22Rv1 (cell line): ENCODE results near the gene HEATR1.

Source experiments
- CTCF ChIP-seq: fragments of 450-650 bp; IDR thresholded peaks from 2 replicates; pipeline ENCODE4 v1.5.1; 2017; ENCODE audit warnings: mild to moderate bottlenecking
- ZFX ChIP-seq: fragments of 450-650 bp; IDR thresholded peaks from 2 replicates; pipeline ENCODE4 v1.6.1; 2017; ENCODE audit warnings: antibody characterized with exemption, borderline replicate concordance

GRCh38 chr1:236511735-236512418 is 92.4 kb downstream of the HEATR1 start:
- no peak for TF ChIP-seq CTCF
- no peak for TF ChIP-seq ZFX
